K562 (cell line): ENCODE results near the gene TRIP6. TPM values are rescaled to one million over a fixed set of nuclear protein-coding genes. Genes with fewer than 3 reads are reported as not detected.

Source experiments
- ATAC-seq: fragments of 200-7000 bp; cut with Tn5 transposase; 3 replicates; pipeline ENCODE4 v1.9.1; 2020; ENCODE audit warnings: moderate library complexity
- BruUV-seq: library from RNA; stranded (reverse); fragments of 400-500 nt; replicated peaks from 2 replicates; lab custom pipeline; 2021; lab: Mats Ljungman, UMichigan
- CTCF ChIA-PET: fragments of 300-600 bp; formaldehyde crosslinking; extraction: SDS; loops from one replicate; lab custom pipeline; 2021; ENCODE audit warnings: low intra/inter-chr PET ratio; lab: Yijun Ruan, JAX
- POLR2A ChIA-PET: fragments of 300-600, 350-650 bp; sonication (Branson Sonifier 250); formaldehyde crosslinking; extraction: SDS; loops from one replicate; lab custom pipeline; 2021; ENCODE audit warnings: antibody characterized with exemption, inconsistent platforms; lab: Yijun Ruan, JAX
- DNase-seq, 4 experiments: peaks; one replicate each; pipeline versions ENCODE4 v3.0.0 to v3.0.0-alpha.2; 2011 to 2018; ENCODE audit warnings: low spot score in 3 of 4, mixed read lengths in 3 of 4; ENCODE audit errors: extremely low read depth in 1 of 4
- FAIRE-seq: peaks from 2 replicates; lab custom pipeline; 2011; peaks lifted over from hg19 to GRCh38; lab: Jason Lieb, UNC
- H2AFZ ChIP-seq: 2 replicates; pipeline ENCODE4 v1.6.0; 2011; ENCODE audit warnings: low read depth, low read length, control low read depth, inconsistent platforms
- H3K27ac ChIP-seq: fragments of 200-600 bp; 3 replicates; pipeline ENCODE4 v1.8.0; 2011; ENCODE audit warnings: low read depth, mild to moderate bottlenecking, control low read depth, inconsistent platforms, low read length, moderate library complexity, mixed read lengths; ENCODE audit errors: extremely low read depth
- H3K27me3 ChIP-seq, 2 experiments: fragments of 300-600 bp in 1 of 2; 2 replicates in 1 of 2; 3 replicates in 1 of 2; pipeline versions ENCODE4 v1.6.0 to v1.8.0; 2011; ENCODE audit warnings: inconsistent platforms in 2 of 2, low read length in 2 of 2, mild to moderate bottlenecking in 1 of 2, mixed read lengths in 1 of 2, moderate library complexity in 1 of 2; ENCODE audit not compliant: control insufficient read depth in 2 of 2, insufficient read depth in 2 of 2
- H3K36me3 ChIP-seq: fragments of 300-600 bp; 3 replicates; pipeline ENCODE4 v1.8.0; 2011; ENCODE audit warnings: mild to moderate bottlenecking, low read length, inconsistent platforms; ENCODE audit not compliant: control insufficient read depth, insufficient read depth
- H3K4me1 ChIP-seq, 2 experiments: fragments of 200-600 bp in 1 of 2; replicated peaks in 1 of 2; 2 replicates in 1 of 2; 3 replicates in 1 of 2; pipeline versions ENCODE4 v1.5.1 to v1.8.0; 2011; ENCODE audit warnings: inconsistent platforms in 2 of 2, low read length in 2 of 2, mild to moderate bottlenecking in 1 of 2, mixed read lengths in 1 of 2, moderate library complexity in 1 of 2; ENCODE audit not compliant: control insufficient read depth in 2 of 2, insufficient read depth in 2 of 2
- H3K4me2 ChIP-seq: 2 replicates; pipeline ENCODE4 v1.6.1; 2011; ENCODE audit warnings: low read length, control low read depth, inconsistent platforms, mixed read lengths; ENCODE audit not compliant: insufficient read depth
- H3K4me3 ChIP-seq: fragments of 200-600 bp; sonication (generic), shearing (Covaris generic); 2 replicates; pipeline ENCODE4 v1.5.1; 2016; ENCODE audit warnings: control low read depth, inconsistent platforms
- H3K79me2 ChIP-seq: fragments of 200-600 bp; 3 replicates; pipeline ENCODE4 v1.8.0; 2011; ENCODE audit warnings: low read length, inconsistent platforms; ENCODE audit not compliant: control insufficient read depth, insufficient read depth
- H3K9ac ChIP-seq, 2 experiments: 2 replicates each; pipeline versions ENCODE4 v1.6.0 to v1.6.1; 2011; ENCODE audit warnings: low read depth in 2 of 2, low read length in 2 of 2, control low read depth in 1 of 2, inconsistent platforms in 1 of 2, mild to moderate bottlenecking in 1 of 2, mixed read lengths in 1 of 2; ENCODE audit not compliant: insufficient read depth in 1 of 2
- H3K9me1 ChIP-seq: one replicate; pipeline ENCODE4 v1.6.0; 2011; ENCODE audit warnings: inconsistent platforms, mild to moderate bottlenecking, low read length, moderate library complexity; ENCODE audit not compliant: control insufficient read depth, insufficient read depth
- H3K9me3 ChIP-seq: replicated peaks from 2 replicates; pipeline ENCODE4 v1.5.1; 2011; ENCODE audit warnings: low read depth, low read length, inconsistent platforms; ENCODE audit not compliant: control insufficient read depth, insufficient read depth
- H4K20me1 ChIP-seq: replicated peaks from 2 replicates; pipeline ENCODE4 v1.6.1; 2011; ENCODE audit warnings: low read length, inconsistent platforms, mixed read lengths; ENCODE audit not compliant: control insufficient read depth, insufficient read depth
- CC2D1A ChIP-seq: fragments of 450-650 bp; IDR thresholded peaks from 2 replicates; pipeline ENCODE4 v1.6.1; 2017; ENCODE audit warnings: mild to moderate bottlenecking
- DNMT1 ChIP-seq: fragments of 450-650 bp; IDR thresholded peaks from 2 replicates; pipeline ENCODE4 v1.6.1; 2016; ENCODE audit warnings: antibody characterized with exemption, mild to moderate bottlenecking
- HDAC1 ChIP-seq, 2 experiments: fragments of 450-650 bp; IDR thresholded peaks; 2 replicates each; pipeline ENCODE4 v1.6.1; 2016 to 2017; ENCODE audit warnings: inconsistent platforms in 1 of 2, mild to moderate bottlenecking in 1 of 2, moderate library complexity in 1 of 2
- KAT2B ChIP-seq: IDR thresholded peaks from one replicate; pipeline ENCODE4 v1.6.1; 2012; ENCODE audit warnings: low read depth, mild to moderate bottlenecking, control low read depth, inconsistent platforms, low read length, moderate library complexity
- MYNN ChIP-seq, 2 experiments: sonication (generic); formaldehyde crosslinking in 1 of 2; IDR thresholded peaks; 2 replicates each; pipeline versions ENCODE4 v1.5.0 to v1.6.1; 2016 to 2020; ENCODE audit warnings: antibody characterized with exemption in 1 of 2, missing genetic modification reagents in 1 of 2
- POLR2G ChIP-seq: fragments of 200-400 bp; formaldehyde crosslinking; IDR thresholded peaks from 2 replicates; pipeline ENCODE4 v1.6.1; 2017; ENCODE audit warnings: low read depth, mild to moderate bottlenecking, antibody characterized with exemption, low read length, moderate library complexity
- TRIM25 ChIP-seq: fragments of 450-650 bp; IDR thresholded peaks from 2 replicates; pipeline ENCODE4 v1.7.0; 2016; ENCODE audit warnings: borderline replicate concordance
- ZBTB49 ChIP-seq: sonication (generic); formaldehyde crosslinking; IDR thresholded peaks from 2 replicates; pipeline ENCODE4 v1.8.0; 2022; ENCODE audit warnings: missing genetic modification reagents, mild to moderate bottlenecking, borderline replicate concordance
- ZFP36 ChIP-seq: fragments of 150-350 bp; IDR thresholded peaks from 2 replicates; pipeline ENCODE4 v1.6.1; 2018; ENCODE audit warnings: low read length, low read depth; ENCODE audit not compliant: partially characterized antibody
- ZNF384 ChIP-seq: IDR thresholded peaks from 2 replicates; pipeline ENCODE4 v1.6.1; 2012; ENCODE audit warnings: low read depth, low read length, improper control_type of control experiment
- ZNF584 ChIP-seq: fragments of 200-800 bp; sonication (Bioruptor generic); IDR thresholded peaks from 2 replicates; pipeline ENCODE4 v1.6.1; 2016; ENCODE audit warnings: low read depth, mild to moderate bottlenecking, missing genetic modification characterization, missing compliant biosample characterization
- ZNF79 ChIP-seq: fragments of 250-450 bp; sonication (Bioruptor Pico); IDR thresholded peaks from 2 replicates; pipeline ENCODE4 v1.4.0; 2020; ENCODE audit warnings: low read depth, mild to moderate bottlenecking, moderate library complexity
- ZSCAN29 ChIP-seq: fragments of 450-650 bp; IDR thresholded peaks from 2 replicates; pipeline ENCODE4 v1.6.1; 2017
- WGBS: fragments of 100-300 bp; shearing (Covaris generic); methylation state at CpG from one replicate; pipeline ENCODE4 v1.1.6; 2016; ENCODE audit warnings: low coverage, mixed read lengths; ENCODE audit not compliant: insufficient coverage; ENCODE audit errors: missing lambda C conversion rate; 5-methylcytosine and 5-hydroxymethylcytosine counted together
- in situ Hi-C: fragments of 300-500 bp; cut with MboI; formaldehyde crosslinking; loops from 4 replicates; pipeline ENCODE4 v1.15.0; 2018; ENCODE audit warnings: inconsistent platforms, mixed read lengths
- intact Hi-C: fragments of 100-400 bp; cut with micrococcal nuclease; formaldehyde crosslinking; loops from 2 replicates; pipeline ENCODE4 v1.14.2; 2022
- polyA plus RNA-seq, 8 experiments: library from polyadenylated mRNA; depleted of rRNA in 4 of 8; stranded (reverse) in 5 of 8; unstranded in 3 of 8; fragments of >200 nt; fragmentation: Nextera tagmentation in 2 of 8; fragmentation: Illumina TruSeq in 1 of 8; extraction: Ambion mirVana in 2 of 8; extraction: Trizol in 1 of 8; gene quantifications; 2 replicates each; pipeline versions ENCODE4 v1.2.1 to v1.2.3, GENCODE V29; 2011 to 2014; ENCODE audit warnings: inconsistent platforms in 1 of 8, missing spikeins in 1 of 8
- total RNA-seq, 7 experiments: library from RNA; depleted of rRNA in 6 of 7; stranded (reverse); fragments of >200 nt in 6 of 7; fragmentation: Illumina TruSeq in 2 of 7; extraction: Trizol in 2 of 7; gene quantifications; 2 replicates each; pipeline versions ENCODE4 v1.2.1 to v1.2.3, GENCODE V29; 2011 to 2021; ENCODE audit warnings: low replicate concordance in 1 of 7

TRIP6 gene
- total and polyA plus RNA-seq, 9 of the 15 experiments (the other 6 are each of a cell fraction or from before 2014, with no cell fraction given): 5.9 to 141 (median 54.0) TPM

GRCh38 chr7:100840470-100841100 lies 26.6 kb upstream of the TRIP6 start (continued):
- TF ChIP-seq DNMT1 (0 out of 2 replicates have a peak, but pooled peaks have one; percentile 83), POLR2G (no peak), TRIM25 (peak; percentile 96; the same call in 1 of the 2 replicates), ZFP36 (no peak), HDAC1 (IDR thresholded peaks at IDR 0.05) (peak in 1 of 2 experiments; percentile 55; a peak in 3 of 4 replicates), ZNF384 (peak; percentile 47; the same call in 1 of the 2 replicates), CC2D1A (peak; percentile 58; the same call in 1 of the 2 replicates)

DNA sequence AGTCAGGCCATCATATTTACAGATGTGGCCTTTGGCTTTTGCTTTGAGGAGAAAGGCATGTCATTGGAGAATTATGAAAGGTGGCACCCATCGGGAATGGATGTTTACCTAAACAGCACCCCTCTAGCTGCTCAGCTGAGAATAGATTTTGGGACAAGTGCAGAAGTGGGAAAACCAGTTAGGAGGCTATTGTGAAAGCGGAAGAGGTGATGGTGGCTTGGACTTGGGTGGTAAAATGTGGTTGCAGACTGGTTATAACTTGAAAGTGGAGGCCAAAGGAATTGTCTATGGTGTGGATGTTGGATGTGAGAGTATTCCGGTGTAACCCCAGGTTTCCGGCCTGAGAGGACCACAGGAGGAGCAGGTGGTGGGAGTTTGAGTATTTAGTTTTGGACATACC lies 19.8 kb upstream of the TRIP6 start:
- H2AFZ ChIP-seq: no peak overlapping the region
- no peak for ATAC-seq
- in situ Hi-C loops: no loop called here
- H3K36me3 ChIP-seq: no peaks in the 10 kb centered on the region
- no peak overlapping the region for H3K27ac ChIP-seq
- no peaks in the 10 kb centered on the region for H3K79me2 ChIP-seq
- H3K9me3 ChIP-seq: no peaks in the 10 kb centered on the region
- DNase-seq: no peak
- H3K4me1 ChIP-seq: peaks cover 5 to 13% of the 10 kb centered on the region in 2 experiments; a peak in 4 of 5 replicates
- no peak overlapping the region for H3K4me2 ChIP-seq
- H3K9ac ChIP-seq: no peak overlapping the region
- ChIA-PET CTCF (interaction anchor here (0.6 kb wide), 1 partner anchor 144 kb away, joined by 3 read pairs; no protein-coding TSS in a partner anchor), POLR2A (interaction anchor here (1.3 kb wide), 1 partner anchor 42 kb away, joined by 4 read pairs; no protein-coding TSS in a partner anchor)
- WGBS: 97% methylated on average over 4 of the region's 4 CpGs
- no TSS peak for BruUV-seq
- H3K27me3 ChIP-seq: no peaks in the 10 kb centered on the region
- no peak for FAIRE-seq
- intact Hi-C loops: no loop called here
- H3K4me3 ChIP-seq: no peak overlapping the region
- no peaks in the 10 kb centered on the region for H3K9me1 ChIP-seq
- no peaks in the 10 kb centered on the region for H4K20me1 ChIP-seq
- no peak for TF ChIP-seq TRIM25
- TF ChIP-seq ZNF79 (CRISPR knock-in tag): no peak
- no peak for TF ChIP-seq ZNF584 (CRISPR knock-in tag)
- TF ChIP-seq KAT2B: no peak
- TF ChIP-seq ZSCAN29: no peak
- no peak for TF ChIP-seq ZBTB49 (CRISPR knock-in tag)
- no peak for TF ChIP-seq MYNN (IDR thresholded peaks at IDR 0.05)
- no peak for TF ChIP-seq MYNN (CRISPR knock-in tag; IDR thresholded peaks at IDR 0.05)
